Choroid plexus epithelial cell (primary cell): ENCODE measurements around the gene DAB2.

Source experiments
- DNase-seq: peaks from one replicate; pipeline ENCODE4 v3.0.0-alpha.2; 2010; ENCODE audit warnings: low read depth
- H3K4me3 ChIP-seq: 2 replicates; pipeline ENCODE4 v1.5.1; 2011; ENCODE audit warnings: low read depth, mild to moderate bottlenecking, control low read depth, low read length, moderate library complexity
- TF ChIP-seq, protein P1 (sequence below): conservative IDR thresholded peaks from 2 replicates; pipeline ENCODE4 v1.5.1; 2011; ENCODE audit warnings: low read depth, mild to moderate bottlenecking, control low read depth, inconsistent platforms, low read length, moderate library complexity

Gene DAB2

DNA sequence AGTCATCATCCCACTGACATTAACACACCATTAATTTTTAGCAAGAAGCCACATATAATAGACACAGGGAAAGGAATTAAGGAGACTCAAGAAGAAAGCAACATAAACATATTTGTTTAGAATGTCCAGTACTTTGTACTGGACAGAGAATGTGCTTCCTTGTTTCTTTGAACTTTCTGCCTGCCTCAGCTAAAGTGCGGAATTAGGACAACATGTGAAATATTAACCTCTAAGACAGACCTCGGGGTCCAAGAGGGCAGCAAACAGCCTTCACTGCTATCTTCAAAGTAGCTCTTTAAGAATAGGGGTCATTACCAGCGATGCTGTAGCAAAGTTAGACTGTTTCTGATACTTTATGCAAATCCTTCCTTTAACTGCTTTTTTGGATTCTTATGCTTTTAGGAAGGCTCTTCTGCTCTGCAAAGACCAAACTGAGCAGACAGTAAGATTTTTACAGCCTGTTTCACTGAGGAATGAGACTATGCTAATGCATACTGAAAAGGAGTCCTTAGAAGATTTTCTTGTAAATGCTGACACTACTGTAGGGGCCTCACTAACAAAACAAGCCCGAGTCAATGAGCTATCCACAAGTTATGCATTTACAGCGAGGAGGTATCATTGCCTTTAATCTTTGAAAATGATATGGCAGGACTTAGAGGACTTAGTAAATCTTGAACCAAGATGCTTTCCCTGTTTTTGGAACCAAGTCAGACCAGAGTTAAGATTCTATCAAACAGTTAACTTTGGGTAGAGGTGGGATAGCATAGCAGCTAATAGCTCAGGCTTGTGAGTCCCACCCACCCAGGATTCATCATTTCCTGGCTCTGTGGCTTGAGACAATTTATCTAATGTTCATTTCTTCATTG, 23.8 kb downstream of the DAB2 start:
- peak; percentile 66 for DNase-seq
- no peak overlapping the region for H3K4me3 ChIP-seq
- TF ChIP-seq, protein P1, sequence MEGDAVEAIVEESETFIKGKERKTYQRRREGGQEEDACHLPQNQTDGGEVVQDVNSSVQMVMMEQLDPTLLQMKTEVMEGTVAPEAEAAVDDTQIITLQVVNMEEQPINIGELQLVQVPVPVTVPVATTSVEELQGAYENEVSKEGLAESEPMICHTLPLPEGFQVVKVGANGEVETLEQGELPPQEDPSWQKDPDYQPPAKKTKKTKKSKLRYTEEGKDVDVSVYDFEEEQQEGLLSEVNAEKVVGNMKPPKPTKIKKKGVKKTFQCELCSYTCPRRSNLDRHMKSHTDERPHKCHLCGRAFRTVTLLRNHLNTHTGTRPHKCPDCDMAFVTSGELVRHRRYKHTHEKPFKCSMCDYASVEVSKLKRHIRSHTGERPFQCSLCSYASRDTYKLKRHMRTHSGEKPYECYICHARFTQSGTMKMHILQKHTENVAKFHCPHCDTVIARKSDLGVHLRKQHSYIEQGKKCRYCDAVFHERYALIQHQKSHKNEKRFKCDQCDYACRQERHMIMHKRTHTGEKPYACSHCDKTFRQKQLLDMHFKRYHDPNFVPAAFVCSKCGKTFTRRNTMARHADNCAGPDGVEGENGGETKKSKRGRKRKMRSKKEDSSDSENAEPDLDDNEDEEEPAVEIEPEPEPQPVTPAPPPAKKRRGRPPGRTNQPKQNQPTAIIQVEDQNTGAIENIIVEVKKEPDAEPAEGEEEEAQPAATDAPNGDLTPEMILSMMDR: no peak

- TF ChIP-seq, protein P1: no peak
- peak; percentile 98 for DNase-seq
- no peak overlapping the region for H3K4me3 ChIP-seq
Observed at GRCh38 chr5:39399135-39400036, 25.4 kb downstream of the DAB2 start.

- no peak for DNase-seq
- no peak overlapping the region for H3K4me3 ChIP-seq
- TF ChIP-seq, protein P1: no peak
Observed at GRCh38 chr5:39396843-39397242, 27.9 kb downstream of the DAB2 start.

DNA sequence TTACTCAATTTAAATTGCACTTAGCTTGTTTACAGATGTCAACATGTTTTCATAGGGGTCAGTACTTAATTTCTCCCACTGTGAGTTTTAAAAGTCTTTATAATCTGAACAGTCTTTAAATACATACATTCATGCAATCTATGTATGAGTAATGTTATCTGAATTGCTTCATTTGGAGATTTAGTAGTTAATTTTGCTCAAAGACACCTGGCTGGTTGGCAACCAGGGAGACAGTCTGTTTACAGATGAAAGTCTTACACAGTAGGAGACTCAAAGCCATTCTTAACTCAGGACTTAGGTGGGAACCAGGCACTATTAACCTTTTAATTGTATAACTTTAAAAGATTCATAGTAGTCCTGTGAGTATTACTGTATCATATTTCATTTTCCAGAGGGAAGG, 29.3 kb downstream of the DAB2 start:
- H3K4me3 ChIP-seq: no peak overlapping the region
- peak; percentile 34 for DNase-seq
- TF ChIP-seq, protein P1: no peak

- TF ChIP-seq, protein P1: no peak
- no peak overlapping the region for H3K4me3 ChIP-seq
- DNase-seq: peak; percentile 91
Observed at GRCh38 chr5:39394946-39395345, 29.8 kb downstream of the DAB2 start.

GRCh38 chr5:39390945-39391344, 33.8 kb downstream of the DAB2 start:
- TF ChIP-seq, protein P1: no peak
- DNase-seq: no peak
- H3K4me3 ChIP-seq: no peak overlapping the region
